Measurements from ENCODE around the gene CCDC116.

CCDC116 gene

GRCh38 chr22:21661991-21662390 lies 29.4 kb downstream of the CCDC116 start:
- H3K9me2 ChIP-seq (replicated peaks; ENCODE audit: low read depth, low read length), result no peaks in the 10 kb centered on the region
- H3K4me2 ChIP-seq (ENCODE audit: low read depth, low read length, poor library complexity, severe bottlenecking), result no peak overlapping the region
- H2AFZ ChIP-seq (ENCODE audit: low read length), result no peak overlapping the region
- peaks cover 16% of the 10 kb centered on the region for H3K4me1 ChIP-seq (ENCODE audit: insufficient read depth, low read length, poor library complexity, severe bottlenecking)
- H3K27me3 ChIP-seq (ENCODE audit: insufficient read depth, low read length, poor library complexity, severe bottlenecking), result no peaks in the 10 kb centered on the region
- H3F3A ChIP-seq (ENCODE audit: low read depth), result peaks cover 3% of the 10 kb centered on the region; the same call in 1 of the 2 replicates
- H4K20me1 ChIP-seq (ENCODE audit: insufficient read depth, low read length, poor library complexity, severe bottlenecking), result no peaks in the 10 kb centered on the region
- peaks cover 23% of the 10 kb centered on the region; the same call in 1 of the 2 replicates for H3K79me2 ChIP-seq (ENCODE audit: insufficient read depth, low read length)
- H3K4me3 ChIP-seq (ENCODE audit: low read length, poor library complexity, severe bottlenecking), result no peak overlapping the region
- H3K9ac ChIP-seq (ENCODE audit: low read depth, low read length, poor library complexity, severe bottlenecking), result no peak overlapping the region
- no peaks in the 10 kb centered on the region for H3K36me3 ChIP-seq (ENCODE audit: insufficient read depth, low read length)
- TF ChIP-seq, protein P1, sequence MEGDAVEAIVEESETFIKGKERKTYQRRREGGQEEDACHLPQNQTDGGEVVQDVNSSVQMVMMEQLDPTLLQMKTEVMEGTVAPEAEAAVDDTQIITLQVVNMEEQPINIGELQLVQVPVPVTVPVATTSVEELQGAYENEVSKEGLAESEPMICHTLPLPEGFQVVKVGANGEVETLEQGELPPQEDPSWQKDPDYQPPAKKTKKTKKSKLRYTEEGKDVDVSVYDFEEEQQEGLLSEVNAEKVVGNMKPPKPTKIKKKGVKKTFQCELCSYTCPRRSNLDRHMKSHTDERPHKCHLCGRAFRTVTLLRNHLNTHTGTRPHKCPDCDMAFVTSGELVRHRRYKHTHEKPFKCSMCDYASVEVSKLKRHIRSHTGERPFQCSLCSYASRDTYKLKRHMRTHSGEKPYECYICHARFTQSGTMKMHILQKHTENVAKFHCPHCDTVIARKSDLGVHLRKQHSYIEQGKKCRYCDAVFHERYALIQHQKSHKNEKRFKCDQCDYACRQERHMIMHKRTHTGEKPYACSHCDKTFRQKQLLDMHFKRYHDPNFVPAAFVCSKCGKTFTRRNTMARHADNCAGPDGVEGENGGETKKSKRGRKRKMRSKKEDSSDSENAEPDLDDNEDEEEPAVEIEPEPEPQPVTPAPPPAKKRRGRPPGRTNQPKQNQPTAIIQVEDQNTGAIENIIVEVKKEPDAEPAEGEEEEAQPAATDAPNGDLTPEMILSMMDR (conservative IDR thresholded peaks at IDR 0.05; ENCODE audit: low read length), result no peak
- no peak for TF ChIP-seq EZH2phosphoT487 (IDR thresholded peaks at IDR 0.05; ENCODE audit: borderline replicate concordance)
- no peaks in the 10 kb centered on the region for H3K9me3 ChIP-seq (ENCODE audit: insufficient read depth, low read depth, low read length)

- Histone ChIP-seq H3K79me2 (ENCODE audit: insufficient read depth, low read length) (peaks cover 30% of the 10 kb centered on the region; the same call in 1 of the 2 replicates), H3K9me2 (replicated peaks; ENCODE audit: low read depth, low read length) (no peaks in the 10 kb centered on the region), H3K4me1 (ENCODE audit: insufficient read depth, low read length, poor library complexity, severe bottlenecking) (peaks cover 9% of the 10 kb centered on the region), H3K4me2 (ENCODE audit: low read depth, low read length, poor library complexity, severe bottlenecking) (no peak overlapping the region), H3F3A (ENCODE audit: low read depth) (no peaks in the 10 kb centered on the region), H3K4me3 (ENCODE audit: low read length, poor library complexity, severe bottlenecking) (no peak overlapping the region), H3K9me3 (ENCODE audit: insufficient read depth, low read depth, low read length) (no peaks in the 10 kb centered on the region), H3K27me3 (ENCODE audit: insufficient read depth, low read length, poor library complexity, severe bottlenecking) (no peaks in the 10 kb centered on the region), H2AFZ (ENCODE audit: low read length) (no peak overlapping the region), H3K36me3 (ENCODE audit: insufficient read depth, low read length) (no peaks in the 10 kb centered on the region), H3K9ac (ENCODE audit: low read depth, low read length, poor library complexity, severe bottlenecking) (no peak overlapping the region), H4K20me1 (ENCODE audit: insufficient read depth, low read length, poor library complexity, severe bottlenecking) (no peaks in the 10 kb centered on the region)
- TF ChIP-seq, protein P1 (conservative IDR thresholded peaks at IDR 0.05; ENCODE audit: low read length), result no peak
- no peak for TF ChIP-seq EZH2phosphoT487 (IDR thresholded peaks at IDR 0.05; ENCODE audit: borderline replicate concordance)
These were observed 31.2 kb downstream of the CCDC116 start for GRCh38 chr22:21663738-21664137.

GRCh38 chr22:21665047-21665851 lies 32.7 kb downstream of the CCDC116 start:
- H3K36me3 ChIP-seq (ENCODE audit: insufficient read depth, low read length), result no peaks in the 10 kb centered on the region
- no peaks in the 10 kb centered on the region for H4K20me1 ChIP-seq (ENCODE audit: insufficient read depth, low read length, poor library complexity, severe bottlenecking)
- H3K9me2 ChIP-seq (replicated peaks; ENCODE audit: low read depth, low read length), result no peaks in the 10 kb centered on the region
- H3F3A ChIP-seq (ENCODE audit: low read depth), result no peaks in the 10 kb centered on the region
- peak overlapping the region; percentile 82 for H3K4me3 ChIP-seq (ENCODE audit: low read length, poor library complexity, severe bottlenecking)
- H3K9ac ChIP-seq (ENCODE audit: low read depth, low read length, poor library complexity, severe bottlenecking), result peak overlapping the region; percentile 64
- peak overlapping the region; percentile 84 for H2AFZ ChIP-seq (ENCODE audit: low read length)
- no peaks in the 10 kb centered on the region for H3K27me3 ChIP-seq (ENCODE audit: insufficient read depth, low read length, poor library complexity, severe bottlenecking)
- no peaks in the 10 kb centered on the region for H3K9me3 ChIP-seq (ENCODE audit: insufficient read depth, low read depth, low read length)
- peaks cover 33% of the 10 kb centered on the region; the same call in 1 of the 2 replicates for H3K79me2 ChIP-seq (ENCODE audit: insufficient read depth, low read length)
- TF ChIP-seq, protein P1 (conservative IDR thresholded peaks at IDR 0.05; ENCODE audit: low read length), result no peak
- H3K4me2 ChIP-seq (ENCODE audit: low read depth, low read length, poor library complexity, severe bottlenecking), result peak overlapping the region; percentile 73
- H3K4me1 ChIP-seq (ENCODE audit: insufficient read depth, low read length, poor library complexity, severe bottlenecking), result peaks cover 6% of the 10 kb centered on the region

Measured in Loucy (cell line).